Activated CD8-positive, alpha-beta memory T cell treated with anti-CD3 and anti-CD28 coated beads for 4 hours (primary cell): ENCODE results near the gene CLMP.
"Not testable (repeated sequence)": the region's sequence is repeated elsewhere in the genome, so short reads cannot be mapped to it uniquely, and the experiment has no call there.

ENCODE experiments used
- DNase-seq, 2 donors: peaks; one replicate each; pipeline ENCODE4 v3.0.0-alpha.2; 2020; ENCODE audit warnings: low read depth in 2 of 2

The CLMP gene

GRCh38 chr11:123168955-123169484, 26.0 kb downstream of the CLMP start:
- no peak for DNase-seq

DNA sequence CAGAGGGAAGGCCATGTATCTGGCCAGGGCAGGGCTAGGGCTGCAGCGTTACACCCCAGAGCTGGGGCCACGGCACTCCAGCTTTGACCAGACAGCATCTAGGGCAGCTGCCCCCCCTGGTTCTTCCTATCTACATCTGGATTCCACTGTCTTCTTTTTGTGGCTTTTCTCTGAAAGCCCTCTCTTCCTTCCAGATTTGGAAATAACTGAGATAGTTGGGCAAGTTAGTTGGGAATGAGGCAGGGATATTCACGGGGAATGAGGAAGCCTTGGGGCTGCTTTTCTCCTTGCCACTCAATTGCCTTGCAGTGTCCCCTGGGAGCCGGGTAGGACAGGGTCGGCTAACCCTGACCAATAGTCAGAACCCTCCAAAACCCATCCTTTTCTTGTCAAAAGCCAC, 26.8 kb downstream of the CLMP start:
- DNase-seq = no peak

GRCh38 chr11:123166071-123166559, 28.9 kb downstream of the CLMP start:
- no peak for DNase-seq

- DNase-seq = no peak
Measured at GRCh38 chr11:123164732-123165450, 30.2 kb downstream of the CLMP start.

DNA sequence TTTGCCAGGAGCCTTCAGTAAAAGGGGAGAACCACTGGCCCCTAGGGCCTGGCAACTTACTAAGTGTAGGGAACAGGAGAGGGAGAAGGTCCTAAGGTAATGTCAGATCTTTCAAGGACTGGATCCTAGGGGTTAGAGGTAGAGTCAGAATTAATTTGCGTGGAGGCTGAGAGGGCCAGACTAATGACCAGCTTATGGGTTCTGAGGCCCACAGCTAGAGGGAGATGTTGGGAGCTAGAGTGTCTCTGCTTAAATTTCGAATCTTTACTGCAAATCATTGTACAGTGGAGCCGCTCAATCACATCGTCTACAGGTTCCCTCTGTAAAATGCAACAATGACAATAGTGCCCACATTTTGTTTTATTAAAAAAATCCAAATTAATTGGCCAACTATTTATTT, 31.4 kb downstream of the CLMP start:
- DNase-seq = no peak

DNA sequence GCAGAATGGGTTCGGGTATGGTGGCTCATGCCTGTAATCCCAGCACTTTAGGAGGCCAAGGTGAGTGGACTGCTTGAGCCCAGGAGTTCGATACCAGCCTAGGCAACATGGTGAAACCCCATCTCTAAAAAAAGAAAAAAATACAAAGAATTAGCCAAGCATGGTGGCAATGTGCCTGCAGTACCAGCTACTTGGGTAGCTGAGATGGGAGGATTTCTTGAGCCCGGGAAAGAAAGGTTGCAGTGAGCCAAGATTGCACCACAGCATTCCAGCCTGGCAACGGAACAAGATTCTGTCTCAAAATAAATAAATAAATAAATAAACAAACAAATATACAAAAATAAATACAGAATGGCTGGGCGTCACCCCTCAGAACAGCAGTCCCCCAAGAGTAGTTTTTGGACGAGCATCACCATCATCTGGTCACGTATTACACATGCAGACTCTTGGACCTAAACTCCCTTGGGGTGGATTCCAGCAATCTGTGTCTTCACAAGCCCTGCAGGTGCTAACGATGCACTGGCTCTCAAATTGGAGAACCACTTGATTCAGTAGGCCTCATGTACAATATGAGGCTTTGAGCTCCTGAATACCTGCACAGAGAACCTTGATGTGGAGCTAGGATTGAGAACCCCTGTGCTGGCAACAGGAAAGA, 33.5 kb downstream of the CLMP start:
- no peak for DNase-seq

DNA sequence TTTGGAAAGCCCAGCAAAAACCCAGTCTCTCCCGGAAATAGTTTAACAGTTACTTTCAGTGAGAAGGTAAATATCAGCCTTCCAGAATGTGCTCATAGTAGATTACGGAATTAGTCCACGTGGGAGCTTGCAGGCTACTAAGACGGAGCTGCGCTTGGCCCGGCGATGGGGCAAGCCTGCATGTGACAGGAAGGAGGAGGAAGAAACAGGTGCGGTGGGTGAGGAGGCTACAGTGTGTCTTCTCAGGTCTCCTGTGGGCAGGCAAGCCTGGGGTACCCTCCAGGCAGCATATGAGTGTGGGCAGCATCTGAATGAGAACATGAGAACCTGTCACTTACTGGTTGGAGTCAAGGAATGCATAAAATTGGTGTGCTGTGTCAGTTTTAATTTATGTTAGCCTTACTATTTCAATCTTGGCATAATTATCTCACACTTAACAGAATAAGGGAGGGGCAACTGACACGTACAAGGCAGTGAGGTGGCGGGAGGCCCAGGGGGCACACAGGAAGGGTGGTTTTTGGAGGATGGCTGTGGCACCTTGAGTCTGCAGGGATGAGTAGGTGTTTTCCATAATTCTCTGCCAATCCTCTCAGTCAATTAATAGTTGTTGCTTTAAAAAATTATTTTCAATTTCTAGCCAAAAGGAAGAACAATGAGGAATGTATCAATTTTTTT, 35.7 kb downstream of the CLMP start:
- no peak for DNase-seq

GRCh38 chr11:123158033-123159003, 36.7 kb downstream of the CLMP start:
- no peak for DNase-seq

DNA sequence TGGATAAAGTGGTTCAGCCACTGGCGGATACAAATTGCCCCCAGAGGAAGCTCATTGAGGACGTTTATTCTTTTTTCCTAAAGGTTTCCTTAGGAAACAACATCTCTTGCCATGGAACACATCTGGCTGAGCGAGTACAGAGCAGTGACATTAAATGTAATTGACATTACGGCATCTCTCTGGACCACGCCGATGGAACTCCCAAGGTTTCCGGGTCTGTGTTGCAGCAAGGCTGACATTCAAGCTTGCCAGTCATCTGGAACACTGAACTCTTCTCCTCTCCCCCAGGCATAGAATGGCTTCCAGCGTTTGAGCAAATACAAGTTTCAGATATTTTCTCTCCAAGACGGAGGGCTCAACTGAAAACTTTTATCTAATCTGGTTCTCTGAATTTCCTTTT, 42.1 kb downstream of the CLMP start:
- DNase-seq = no peak

DNA sequence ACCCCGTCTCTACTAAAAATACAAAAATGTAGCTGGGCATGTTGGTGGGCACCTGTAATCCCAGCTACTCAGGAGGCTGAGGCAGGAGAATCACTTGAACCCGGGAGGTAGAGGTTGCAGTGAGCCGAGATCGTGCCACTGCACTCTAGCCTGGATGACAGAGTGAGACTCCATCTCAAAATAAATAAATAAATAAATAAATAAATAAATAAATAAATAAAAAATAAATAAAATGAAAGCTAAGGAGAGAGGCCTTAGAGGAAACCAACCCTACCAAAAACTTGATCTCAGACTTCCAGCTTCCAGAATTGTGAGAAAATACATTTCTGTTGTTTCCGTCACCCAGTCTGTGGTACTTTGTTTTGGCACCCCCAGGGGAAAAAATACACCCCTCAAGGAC, 42.7 kb downstream of the CLMP start:
- not testable (repeated sequence) for DNase-seq

GRCh38 chr11:123151796-123152195, 43.3 kb downstream of the CLMP start:
- DNase-seq = no peak

DNA sequence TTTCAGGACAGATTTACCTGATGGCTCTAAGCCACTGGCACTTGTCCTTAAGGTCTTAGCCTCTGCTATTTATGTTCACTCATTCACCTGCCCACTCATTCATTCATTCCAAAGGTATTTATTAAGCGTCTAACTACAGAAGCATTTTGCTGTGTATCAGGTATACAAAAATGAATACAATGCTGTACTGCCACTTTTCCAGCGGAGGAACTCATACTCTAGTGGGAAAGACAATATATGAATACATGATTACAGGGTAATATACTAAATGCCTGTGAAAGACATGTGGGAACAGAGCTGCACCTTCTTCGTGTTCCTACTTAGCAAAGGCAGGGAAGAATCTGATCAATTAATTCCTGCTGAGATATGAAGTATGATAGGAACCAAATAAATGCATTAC, 43.7 kb downstream of the CLMP start:
- DNase-seq = no peak

GRCh38 chr11:123150882-123151281, 44.2 kb downstream of the CLMP start:
- no peak for DNase-seq

- no peak for DNase-seq
Measured at GRCh38 chr11:123148965-123149364, 46.1 kb downstream of the CLMP start.

DNA sequence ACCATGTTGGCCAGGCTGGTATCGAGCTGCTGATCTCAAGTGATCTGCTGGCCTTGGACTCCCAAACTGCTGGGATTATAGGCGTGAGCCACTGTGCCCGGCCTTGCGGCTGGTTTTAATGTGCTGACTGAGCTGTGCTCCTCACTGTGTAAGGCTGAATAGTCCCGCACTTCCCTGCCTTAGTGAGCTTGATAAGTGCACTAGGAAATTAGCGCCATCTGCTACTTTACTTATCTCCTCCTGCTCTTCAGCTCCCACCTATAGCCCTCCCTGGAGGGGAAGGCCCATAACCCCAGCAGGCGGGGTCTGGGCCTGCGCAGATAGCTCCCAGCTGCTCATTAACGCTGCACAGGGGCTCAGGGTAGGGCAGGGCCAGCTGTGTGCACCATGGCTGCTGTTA, 49.4 kb downstream of the CLMP start:
- DNase-seq = no peak

DNA sequence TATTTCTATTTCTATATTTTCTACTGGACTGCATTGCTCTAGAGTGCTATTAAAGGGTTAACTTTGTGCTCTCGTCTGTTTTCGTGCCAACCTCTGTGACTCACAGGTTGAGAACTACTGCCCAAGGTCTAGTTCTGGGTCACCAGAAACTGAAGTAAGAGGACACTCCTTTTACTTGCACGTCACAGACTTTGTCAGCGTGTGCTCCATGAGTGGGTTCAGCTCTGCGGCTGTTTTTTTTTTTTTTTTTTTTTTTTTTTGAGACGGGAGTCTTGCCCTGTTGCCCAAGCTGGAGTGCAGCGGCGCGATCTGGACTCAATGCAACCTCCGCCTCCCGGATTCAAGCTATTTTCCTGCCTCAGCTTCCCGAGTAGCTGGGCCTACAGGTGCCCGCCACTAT, 49.8 kb downstream of the CLMP start:
- DNase-seq = no peak

GRCh38 chr11:123144707-123145106, 50.3 kb downstream of the CLMP start:
- DNase-seq = no peak

DNA sequence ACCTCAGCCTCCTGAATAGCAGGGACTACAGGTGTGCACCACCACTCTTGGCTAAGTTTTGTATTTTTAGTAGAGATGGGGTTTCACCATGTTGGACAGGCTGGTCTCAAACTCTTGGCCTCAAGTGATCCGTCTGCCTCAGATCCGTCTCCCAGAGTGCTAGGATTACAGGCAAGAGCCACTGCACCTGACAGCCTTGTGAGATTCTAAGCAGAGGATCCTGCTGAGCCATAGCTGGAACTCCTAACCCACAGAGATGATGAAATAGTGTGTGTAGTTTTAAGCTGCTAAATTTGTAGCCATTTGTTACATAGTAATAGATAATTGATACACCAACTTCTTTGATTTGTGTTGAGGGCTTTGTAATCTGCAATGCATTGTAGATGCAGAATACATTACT, 51.1 kb downstream of the CLMP start:
- DNase-seq = no peak

DNA sequence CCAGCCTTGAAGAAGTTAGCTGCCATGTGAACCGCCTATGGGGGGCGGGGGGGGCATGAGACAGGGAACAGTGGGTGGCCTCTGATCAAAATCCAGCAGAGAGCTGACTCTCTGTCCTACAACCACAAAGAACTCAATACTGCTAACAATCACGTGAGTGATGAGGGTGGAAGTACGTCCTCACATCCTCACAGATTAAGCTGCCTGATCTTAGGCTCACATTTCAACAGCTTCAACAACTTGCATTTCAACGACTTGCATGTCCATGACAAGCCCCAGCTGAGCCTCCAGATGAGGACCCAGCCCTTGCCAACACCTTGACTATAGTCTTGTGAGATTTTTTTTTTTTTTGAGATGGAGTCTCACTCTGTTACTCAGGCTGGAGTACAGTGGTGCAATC, 51.6 kb downstream of the CLMP start:
- no peak for DNase-seq

- no peak for DNase-seq
Measured at GRCh38 chr11:123139206-123139605, 55.8 kb downstream of the CLMP start.

GRCh38 chr11:123137431-123138224, 57.4 kb downstream of the CLMP start:
- DNase-seq = no peak
